Trophoblast cell (in vitro differentiated cells and primary cell): ENCODE measurements around the gene STS.

Experiments used
- DNase-seq, 2 donors: peaks; one replicate each; pipeline ENCODE4 v3.0.0-alpha.2; 2016
- H2AFZ ChIP-seq: 2 replicates; pipeline ENCODE4 v1.6.1; 2013; ENCODE audit warnings: low read length, moderate library complexity, mild to moderate bottlenecking; ENCODE audit not compliant: insufficient read depth, poor library complexity
- H2AK5ac ChIP-seq: 2 replicates; pipeline ENCODE4 v1.6.1; 2013; ENCODE audit warnings: mild to moderate bottlenecking, low read length
- H2BK120ac ChIP-seq: 2 replicates; pipeline ENCODE4 v1.6.1; 2013; ENCODE audit warnings: low read length, mild to moderate bottlenecking, moderate library complexity; ENCODE audit not compliant: insufficient read depth, poor library complexity
- H2BK12ac ChIP-seq: 2 replicates; pipeline ENCODE4 v1.6.1; 2013; ENCODE audit warnings: mild to moderate bottlenecking, low read length, moderate library complexity
- H2BK5ac ChIP-seq: 2 replicates; pipeline ENCODE4 v1.6.1; 2013; ENCODE audit warnings: low read length, low read depth, moderate library complexity, mild to moderate bottlenecking; ENCODE audit not compliant: poor library complexity
- H3K14ac ChIP-seq: 2 replicates; pipeline ENCODE4 v1.6.1; 2013; ENCODE audit warnings: mild to moderate bottlenecking, low read length
- H3K18ac ChIP-seq: 2 replicates; pipeline ENCODE4 v1.6.1; 2013; ENCODE audit warnings: mild to moderate bottlenecking, low read length
- H3K23ac ChIP-seq: 2 replicates; pipeline ENCODE4 v1.6.1; 2013; ENCODE audit warnings: low read length
- H3K27ac ChIP-seq: 2 replicates; pipeline ENCODE4 v1.5.1; 2013; ENCODE audit warnings: low read depth, mild to moderate bottlenecking, inconsistent platforms, low read length, moderate library complexity
- H3K27me3 ChIP-seq: 2 replicates; pipeline ENCODE4 v1.6.1; 2013; ENCODE audit warnings: inconsistent platforms, mild to moderate bottlenecking, low read length, moderate library complexity; ENCODE audit not compliant: insufficient read depth
- H3K36me3 ChIP-seq, 2 experiments: 1 replicate in 1 of 2; 2 replicates in 1 of 2; pipeline ENCODE4 v1.6.1; 2013; ENCODE audit warnings: low read length in 2 of 2, mild to moderate bottlenecking in 2 of 2, moderate library complexity in 1 of 2; ENCODE audit not compliant: insufficient read depth in 2 of 2, control insufficient read depth in 1 of 2
- H3K4ac ChIP-seq: 2 replicates; pipeline ENCODE4 v1.6.1; 2013; ENCODE audit warnings: low read depth, mild to moderate bottlenecking, low read length, moderate library complexity
- H3K4me1 ChIP-seq, 2 experiments: 1 replicate in 1 of 2; 2 replicates in 1 of 2; pipeline ENCODE4 v1.6.1; 2013; ENCODE audit warnings: low read length in 2 of 2, mild to moderate bottlenecking in 2 of 2, moderate library complexity in 1 of 2; ENCODE audit not compliant: insufficient read depth in 2 of 2, control insufficient read depth in 1 of 2
- H3K4me2 ChIP-seq: 2 replicates; pipeline ENCODE4 v1.6.1; 2013; ENCODE audit warnings: inconsistent platforms, mild to moderate bottlenecking, low read length, moderate library complexity
- H3K4me3 ChIP-seq: 2 replicates; pipeline ENCODE4 v1.5.1; 2013; ENCODE audit warnings: mild to moderate bottlenecking, low read depth, low read length, inconsistent platforms
- H3K79me1 ChIP-seq: one replicate; pipeline ENCODE4 v1.6.1; 2013; ENCODE audit warnings: low read length
- H3K79me2 ChIP-seq: 2 replicates; pipeline ENCODE4 v1.6.1; 2013; ENCODE audit warnings: low read length, mild to moderate bottlenecking; ENCODE audit not compliant: control insufficient read depth, insufficient read depth, poor library complexity
- H3K9ac ChIP-seq: 2 replicates; pipeline ENCODE4 v1.6.1; 2013; ENCODE audit warnings: mild to moderate bottlenecking, low read length
- H3K9me3 ChIP-seq: 2 replicates; pipeline ENCODE4 v1.6.1; 2013; ENCODE audit warnings: low read depth, mild to moderate bottlenecking, control low read depth, inconsistent platforms, low read length; ENCODE audit not compliant: insufficient read depth
- H4K12ac ChIP-seq: 2 replicates; pipeline ENCODE4 v1.6.1; 2013; ENCODE audit warnings: low read depth, mild to moderate bottlenecking, low read length, moderate library complexity
- H4K8ac ChIP-seq: 2 replicates; pipeline ENCODE4 v1.6.1; 2013; ENCODE audit warnings: low read depth, mild to moderate bottlenecking, low read length, moderate library complexity
- H4K91ac ChIP-seq: one replicate; pipeline ENCODE4 v1.6.1; 2013; ENCODE audit warnings: low read depth, mild to moderate bottlenecking, low read length, moderate library complexity
- WGBS: extraction: QIAGEN DNeasy Blood & Tissue Kit; methylation state at CpG from one replicate; pipeline ENCODE4 v1.1.7; 2013; ENCODE audit warnings: missing lambda C conversion rate; ENCODE audit not compliant: insufficient read length, insufficient coverage; ENCODE audit errors: extremely low coverage; 5-methylcytosine and 5-hydroxymethylcytosine counted together

The STS gene

GRCh38 chrX:7131621-7132020 lies 15.9 kb upstream of the STS start:
- no peak overlapping the region for H4K8ac ChIP-seq
- peak overlapping the region; percentile 80 for H2BK5ac ChIP-seq
- peaks cover 14% of the 10 kb centered on the region for H3K79me1 ChIP-seq
- H2BK120ac ChIP-seq, result peak overlapping the region; percentile 91
- peak overlapping the region; percentile 93 for H3K4ac ChIP-seq
- H2AFZ ChIP-seq, result no peak overlapping the region
- no peak overlapping the region for H3K4me3 ChIP-seq
- no peak for DNase-seq
- H3K4me2 ChIP-seq, result no peak overlapping the region
- no peaks in the 10 kb centered on the region for H3K9me3 ChIP-seq
- peak overlapping the region; percentile 20 for H3K27ac ChIP-seq
- peak overlapping the region; percentile 77 for H4K91ac ChIP-seq
- peak overlapping the region; percentile 47 for H2AK5ac ChIP-seq
- H4K12ac ChIP-seq, result no peak overlapping the region
- no peak overlapping the region for H3K23ac ChIP-seq
- no peak overlapping the region for H3K9ac ChIP-seq
- no CpG with 5 or more reads among the region's 13 CpGs for WGBS
- H3K14ac ChIP-seq, result peak overlapping the region; percentile 70
- peaks cover 13 to 16% of the 10 kb centered on the region in 2 experiments for H3K4me1 ChIP-seq
- H3K27me3 ChIP-seq, result no peaks in the 10 kb centered on the region
- H3K79me2 ChIP-seq, result peaks cover 3% of the 10 kb centered on the region
- no peaks in the 10 kb centered on the region for H3K36me3 ChIP-seq
- peak overlapping the region; percentile 43 for H2BK12ac ChIP-seq
- H3K18ac ChIP-seq, result peak overlapping the region; percentile 71

- Histone ChIP-seq H3K4ac (no peak overlapping the region), H2AK5ac (no peak overlapping the region), H3K36me3 (no peaks in the 10 kb centered on the region), H3K27me3 (no peaks in the 10 kb centered on the region), H3K27ac (peak overlapping the region; percentile 93), H4K91ac (peak overlapping the region; percentile 52), H3K4me2 (peak overlapping the region; percentile 34), H2BK5ac (peak overlapping the region; percentile 89), H3K9me3 (no peaks in the 10 kb centered on the region), H2AFZ (no peak overlapping the region), H3K79me1 (peaks cover 14% of the 10 kb centered on the region), H3K4me3 (no peak overlapping the region), H2BK12ac (peak overlapping the region; percentile 53), H3K9ac (no peak overlapping the region), H3K18ac (peak overlapping the region; percentile 69), H3K23ac (no peak overlapping the region), H3K4me1 (peaks cover 13 to 16% of the 10 kb centered on the region in 2 experiments), H3K14ac (no peak overlapping the region), H4K8ac (peak overlapping the region; percentile 50), H3K79me2 (peaks cover 3% of the 10 kb centered on the region), H2BK120ac (peak overlapping the region; percentile 85), H4K12ac (no peak overlapping the region)
- DNase-seq, result peak; percentile 92 to 99
- no CpG with 5 or more reads among the region's 3 CpGs for WGBS
Measured at GRCh38 chrX:7132335-7133049, 15.0 kb upstream of the STS start.

GRCh38 chrX:7133050-7133440 lies 14.5 kb upstream of the STS start:
- H3K18ac ChIP-seq, result peak overlapping the region; percentile 64
- no CpG with 5 or more reads among the region's 8 CpGs for WGBS
- H3K4me2 ChIP-seq, result peak overlapping the region; percentile 34

GRCh38 chrX:7134981-7135380 lies 12.5 kb upstream of the STS start:
- no peaks in the 10 kb centered on the region for H3K27me3 ChIP-seq
- H2BK120ac ChIP-seq, result no peak overlapping the region
- H3K79me1 ChIP-seq, result peaks cover 14% of the 10 kb centered on the region
- no peak overlapping the region for H4K91ac ChIP-seq
- H3K9ac ChIP-seq, result no peak overlapping the region
- H3K27ac ChIP-seq, result no peak overlapping the region
- H4K8ac ChIP-seq, result no peak overlapping the region
- no peak overlapping the region for H2AFZ ChIP-seq
- no peak overlapping the region for H3K14ac ChIP-seq
- H2AK5ac ChIP-seq, result no peak overlapping the region
- H3K4me3 ChIP-seq, result no peak overlapping the region
- H4K12ac ChIP-seq, result no peak overlapping the region
- H3K4me1 ChIP-seq, result peaks cover 13 to 16% of the 10 kb centered on the region in 2 experiments
- WGBS, result no CpG with 5 or more reads among the region's 2 CpGs
- no peak overlapping the region for H3K4ac ChIP-seq
- no peak overlapping the region for H2BK12ac ChIP-seq
- H3K18ac ChIP-seq, result no peak overlapping the region
- no peaks in the 10 kb centered on the region for H3K36me3 ChIP-seq
- peaks cover 3% of the 10 kb centered on the region for H3K79me2 ChIP-seq
- no peaks in the 10 kb centered on the region for H3K9me3 ChIP-seq
- H3K23ac ChIP-seq, result no peak overlapping the region
- no peak overlapping the region for H3K4me2 ChIP-seq
- no peak for DNase-seq
- no peak overlapping the region for H2BK5ac ChIP-seq

More at GRCh38 chrX:7133050-7133440, 14.5 kb upstream of the STS start:
- H4K91ac ChIP-seq, result peak overlapping the region; percentile 52
- H3K79me1 ChIP-seq, result peaks cover 14% of the 10 kb centered on the region
- H3K27me3 ChIP-seq, result no peaks in the 10 kb centered on the region
- peak overlapping the region; percentile 93 for H3K27ac ChIP-seq
- H3K36me3 ChIP-seq, result no peaks in the 10 kb centered on the region
- H2AK5ac ChIP-seq, result no peak overlapping the region
- no peak overlapping the region for H3K23ac ChIP-seq
- H3K79me2 ChIP-seq, result peaks cover 3% of the 10 kb centered on the region
- H2AFZ ChIP-seq, result no peak overlapping the region
- H2BK5ac ChIP-seq, result peak overlapping the region; percentile 89
- H4K12ac ChIP-seq, result no peak overlapping the region
- H2BK120ac ChIP-seq, result peak overlapping the region; percentile 85
- H3K4me3 ChIP-seq, result no peak overlapping the region
- H3K9ac ChIP-seq, result no peak overlapping the region
- no peak overlapping the region for H3K14ac ChIP-seq
- H2BK12ac ChIP-seq, result no peak overlapping the region
- peak overlapping the region; percentile 50 for H4K8ac ChIP-seq
- peak in 1 of 2 donors; percentile 12 for DNase-seq
- no peak overlapping the region for H3K4ac ChIP-seq
- peaks cover 13 to 16% of the 10 kb centered on the region in 2 experiments for H3K4me1 ChIP-seq
- H3K9me3 ChIP-seq, result no peaks in the 10 kb centered on the region
